ENCODE data around the gene MYO5A.
"Not testable (repeated sequence)": the region's sequence is repeated elsewhere in the genome, so short reads cannot be mapped to it uniquely, and the experiment has no call there.

MYO5A gene

DNA sequence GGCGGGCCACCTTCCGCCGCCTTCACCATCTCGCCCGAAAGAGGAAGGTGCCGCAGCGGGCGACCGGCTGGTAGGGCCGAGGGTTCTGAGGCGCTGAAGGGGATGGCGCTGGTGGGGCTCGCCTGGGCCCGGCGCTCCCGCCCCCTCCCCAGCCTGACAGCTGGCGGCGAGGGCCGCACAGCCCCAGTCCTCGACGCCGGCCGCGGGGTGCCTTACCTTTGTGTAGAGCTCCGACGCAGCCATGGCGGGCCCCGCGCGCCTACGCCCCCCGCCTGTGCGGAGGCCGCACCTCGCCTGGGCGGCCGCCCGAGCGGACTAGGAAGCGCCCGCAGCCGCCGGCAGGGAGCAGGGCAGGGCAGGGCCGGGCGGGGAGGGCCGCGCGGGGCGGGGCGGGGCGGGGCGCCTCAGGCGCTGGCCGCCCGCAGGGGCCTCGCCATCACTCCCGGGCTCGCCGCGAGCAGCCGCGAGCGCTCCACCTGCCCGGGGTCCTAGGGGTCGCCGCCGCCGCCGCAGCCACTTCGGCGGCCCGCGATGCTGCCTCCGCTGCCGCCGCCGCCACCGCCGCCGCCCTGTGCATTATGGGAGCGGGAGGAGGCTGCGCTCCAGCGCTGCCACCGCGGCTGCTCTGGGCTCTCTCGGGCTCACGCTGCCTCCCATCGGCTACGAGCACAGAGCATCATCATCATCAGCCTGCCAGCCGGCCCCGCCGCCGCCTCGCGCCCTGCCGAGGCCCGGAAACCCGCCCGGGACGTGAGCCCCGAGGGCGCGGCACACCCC lies at the start of gene MYO5A:
Gene MYO5A, minus strand, starts transcription at position 317 of the 777 bp plus-strand sequence. Its CDS starts 74 bp downstream, at position 243.
- peak; percentile 65 for DNase-seq

- DNase-seq = no peak
These were observed 48.0 kb upstream of the MYO5A start for GRCh38 chr15:52576692-52577091.

DNA sequence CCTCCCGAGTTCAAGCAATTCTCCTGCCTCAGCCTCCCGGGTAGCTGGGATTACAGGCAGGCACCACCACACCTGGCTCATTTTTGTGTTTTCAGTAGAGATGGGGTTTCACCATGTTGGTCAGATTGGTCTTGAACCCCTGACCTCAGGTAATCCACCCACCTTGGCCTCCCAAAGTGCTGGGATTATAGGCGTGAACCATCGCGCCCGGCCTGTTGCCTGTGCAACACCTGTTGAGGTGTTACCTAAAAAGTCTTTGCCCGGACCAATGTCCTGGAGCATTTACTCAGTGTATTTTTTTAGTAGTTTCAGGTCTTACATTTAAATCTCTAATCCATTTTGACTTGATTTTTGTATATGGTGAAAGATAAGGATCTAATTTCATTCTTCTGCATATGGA lies 46.9 kb upstream of the MYO5A start:
- DNase-seq = not testable (repeated sequence)

- DNase-seq = no peak
These were observed 46.4 kb upstream of the MYO5A start for GRCh38 chr15:52575072-52575471.

GRCh38 chr15:52574623-52575022 lies 45.9 kb upstream of the MYO5A start:
- DNase-seq = not testable (repeated sequence)

DNA sequence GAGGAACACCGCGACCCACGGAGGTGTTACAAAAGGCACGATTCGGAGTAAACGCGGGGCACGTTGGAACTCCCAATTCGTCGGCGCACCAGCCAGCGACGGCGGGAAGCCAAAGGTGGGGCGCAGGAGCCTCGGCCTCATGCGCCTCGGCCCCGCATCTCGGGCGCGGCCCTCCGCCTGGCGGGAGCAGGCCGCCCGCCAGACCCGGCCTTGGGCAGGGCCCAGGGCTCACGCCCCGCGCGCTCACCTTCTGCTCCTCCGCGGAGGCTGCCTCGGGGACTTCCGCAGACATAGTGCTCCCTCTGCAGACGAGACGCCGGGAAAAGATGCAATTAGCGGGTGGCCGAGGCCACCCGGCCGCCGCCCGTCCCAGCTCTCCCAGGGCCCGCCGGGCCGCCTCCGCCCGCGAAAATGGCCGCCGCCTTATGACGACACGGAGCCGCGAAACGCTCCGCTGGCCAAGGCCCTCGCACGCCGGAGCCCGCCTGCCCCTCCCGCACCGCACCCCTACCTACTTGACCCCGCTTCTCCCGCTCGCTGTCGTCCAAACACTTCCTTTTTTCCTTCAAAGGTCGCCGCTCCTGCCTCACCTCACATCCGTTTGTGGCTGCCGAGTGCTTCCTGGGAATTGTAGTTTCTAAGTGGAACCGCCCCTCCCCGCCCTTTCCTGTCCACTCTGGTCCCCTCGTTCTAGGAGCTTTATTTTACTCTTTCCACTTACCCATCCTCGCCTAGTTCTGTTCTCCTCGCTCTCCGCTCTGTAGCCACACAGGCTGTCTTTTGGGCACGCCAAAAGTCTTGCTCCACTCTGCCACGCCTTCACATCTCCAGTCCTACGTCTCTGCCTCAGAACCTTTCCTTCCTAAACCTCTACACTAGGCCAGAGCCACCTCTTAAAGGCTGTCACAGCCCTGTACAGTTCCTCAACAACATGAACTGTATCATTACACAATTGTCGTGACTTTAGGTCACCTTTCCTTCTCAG lies 40.2 kb upstream of the MYO5A start, which contains the start of gene ARPP19:
Gene ARPP19, minus strand, starts transcription at position 430 of the 985 bp plus-strand sequence. Its CDS starts 138 bp downstream, at position 292.
- peak; percentile 91 for DNase-seq

DNA sequence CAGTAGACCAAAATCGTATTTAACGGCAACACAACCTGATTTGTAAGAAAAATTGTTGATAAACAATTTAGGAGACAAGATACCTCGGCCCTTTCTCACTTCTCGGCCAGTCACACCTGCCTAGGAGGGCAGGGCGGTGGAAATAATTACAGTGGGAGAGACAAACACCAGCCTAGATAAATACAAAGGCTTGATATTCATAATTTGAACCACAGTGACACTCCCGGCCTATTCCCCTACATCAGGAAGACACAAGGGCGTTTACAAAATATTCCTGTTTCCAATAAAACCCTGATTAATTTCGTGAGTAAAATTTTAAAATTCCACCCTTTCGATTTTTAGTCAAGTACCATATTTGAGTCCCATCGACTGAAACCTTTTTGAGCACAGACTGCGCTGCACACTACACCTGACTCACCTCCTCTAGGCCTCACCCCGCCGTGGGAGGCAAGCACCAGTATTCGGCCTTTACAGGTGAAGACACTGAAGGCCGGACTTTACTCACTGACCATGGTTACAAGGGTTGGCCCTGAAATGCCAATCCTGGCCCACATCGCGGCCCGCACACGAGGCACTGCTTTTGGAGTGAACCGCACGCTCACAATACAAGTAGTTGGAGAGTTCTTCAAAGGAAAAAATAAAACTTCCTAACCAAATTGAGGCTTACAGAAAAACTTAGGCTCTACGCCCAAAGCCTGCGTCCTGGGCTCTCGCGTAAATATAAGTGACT lies 39.4 kb upstream of the MYO5A start:
- no peak for DNase-seq

DNA sequence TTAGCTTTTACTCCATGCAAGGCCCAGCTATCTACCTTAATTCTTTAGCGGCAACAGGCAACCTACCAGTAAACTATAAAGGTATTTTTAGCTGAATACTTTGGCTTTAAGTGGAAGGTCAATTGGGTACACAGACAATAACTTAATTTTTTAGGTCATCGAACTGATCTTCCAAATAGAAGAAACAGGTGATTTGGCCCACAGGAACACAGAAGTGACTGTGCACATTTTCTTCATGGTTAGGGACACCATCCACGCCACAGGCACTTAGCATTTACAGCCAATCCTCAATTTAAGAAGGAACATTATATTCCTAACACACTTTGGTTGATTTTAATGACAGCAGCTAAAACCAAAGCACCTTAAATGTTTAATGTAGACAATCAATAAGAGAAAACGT lies 38.2 kb upstream of the MYO5A start:
- no peak for DNase-seq

DNA sequence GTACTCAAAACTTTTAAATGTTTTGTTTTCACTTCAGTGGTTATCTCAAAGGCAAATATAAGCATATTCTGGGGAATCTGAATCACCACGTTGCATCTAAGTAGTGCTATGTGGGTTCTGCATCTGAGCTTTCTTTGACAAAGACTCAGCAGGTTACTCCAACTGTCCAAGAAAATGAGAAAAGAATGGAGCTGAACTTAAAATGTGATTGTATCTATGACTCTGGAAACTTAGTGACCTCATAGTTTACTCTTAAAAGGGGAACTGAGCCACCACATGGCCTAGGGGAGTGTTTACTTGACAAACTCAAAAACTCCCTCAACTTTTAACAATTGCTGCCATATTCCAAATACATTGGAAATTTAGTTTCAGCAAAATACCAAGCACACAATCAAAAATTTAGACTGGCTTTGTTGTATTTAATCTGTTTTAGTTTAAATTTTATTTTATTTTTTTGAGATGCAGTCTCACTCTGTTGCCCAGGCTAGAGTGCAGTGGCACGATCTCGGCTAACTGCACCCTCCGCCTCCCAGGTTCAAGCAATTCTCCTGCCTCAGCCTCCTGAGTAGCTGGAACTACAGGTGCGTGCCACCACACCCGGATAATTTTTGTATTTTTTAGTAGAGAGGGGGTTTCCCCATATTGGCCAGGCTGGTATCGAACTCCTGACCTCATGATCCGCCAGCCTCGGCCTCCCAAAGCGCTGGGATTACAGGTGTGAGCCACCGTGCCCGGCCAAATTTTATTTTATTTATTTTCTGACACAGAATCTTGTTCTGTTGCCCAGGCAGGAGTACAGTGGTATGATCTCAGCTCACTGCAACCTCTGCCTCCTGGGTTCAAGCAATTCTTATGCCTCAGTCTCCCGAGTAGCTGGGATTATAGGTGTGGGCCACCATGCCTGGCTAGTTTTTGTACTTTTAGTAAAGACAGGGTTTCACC lies 37.0 kb upstream of the MYO5A start:
- DNase-seq = not testable (repeated sequence)

DNA sequence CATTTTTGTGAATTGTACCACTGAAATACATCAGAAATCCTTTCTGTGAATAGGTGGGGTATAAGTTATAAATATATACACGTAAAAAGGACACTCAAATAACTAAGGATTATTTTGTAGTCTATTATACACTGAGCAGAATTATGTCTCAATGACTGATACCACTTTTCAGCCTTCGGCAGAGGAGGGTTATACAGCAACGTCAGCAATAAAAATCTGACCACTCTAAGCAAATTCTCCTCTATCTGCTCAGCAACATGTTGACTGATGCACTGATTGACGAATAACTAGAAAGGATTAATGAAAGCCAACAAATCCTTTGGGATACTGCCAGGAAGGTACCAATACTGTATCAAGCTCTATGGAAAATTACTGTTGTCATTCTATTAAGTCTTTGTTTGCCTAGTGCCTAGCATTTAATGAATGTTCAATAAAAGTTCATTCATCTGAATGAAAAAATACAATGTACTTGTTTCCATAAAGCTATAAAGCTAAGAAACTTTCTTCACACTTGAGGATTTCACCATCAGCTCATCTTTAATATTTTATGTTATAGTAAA lies 34.9 kb upstream of the MYO5A start:
- DNase-seq = no peak

GRCh38 chr15:52559575-52559974 lies 30.9 kb upstream of the MYO5A start:
- peak; percentile 16 for DNase-seq

DNA sequence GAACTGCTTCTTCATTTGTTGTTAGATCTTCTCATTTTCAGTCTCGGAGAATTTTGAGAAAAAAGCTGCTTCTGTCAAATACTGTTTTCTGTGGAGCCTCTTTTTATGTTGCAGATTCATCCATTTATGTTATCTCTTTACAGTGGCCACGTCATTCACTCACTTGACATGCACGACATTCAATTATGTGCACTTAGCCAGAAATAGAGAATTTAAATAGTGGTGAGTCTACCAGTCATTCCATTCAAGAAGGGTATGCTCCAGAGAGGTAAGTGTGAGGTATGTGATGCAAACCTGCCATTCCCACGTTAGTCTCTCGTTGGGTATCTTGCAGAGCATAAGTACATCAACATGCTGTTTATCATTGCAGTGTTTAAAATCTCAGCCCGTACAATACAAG lies 30.3 kb upstream of the MYO5A start:
- no peak for DNase-seq

- DNase-seq = peak; percentile 57
These were observed 29.5 kb upstream of the MYO5A start for GRCh38 chr15:52558196-52558595.

DNA sequence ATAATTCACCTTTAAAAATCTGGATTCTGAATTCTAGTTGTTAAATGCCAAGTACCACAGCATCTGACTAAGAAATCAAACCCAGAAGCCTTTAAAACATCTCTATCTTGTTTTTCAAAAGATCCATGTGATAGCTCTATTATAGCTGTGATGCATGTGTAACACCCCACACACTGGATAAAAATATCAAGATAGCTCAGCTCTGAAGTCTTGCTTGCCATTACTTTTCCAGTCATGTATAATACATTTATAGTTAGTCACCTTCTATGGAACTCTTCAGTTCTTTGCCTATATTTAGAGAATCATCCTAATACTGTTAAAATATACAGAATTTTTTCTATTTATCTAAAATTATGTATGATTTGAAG lies 28.6 kb upstream of the MYO5A start:
- DNase-seq = peak; percentile 19

DNA sequence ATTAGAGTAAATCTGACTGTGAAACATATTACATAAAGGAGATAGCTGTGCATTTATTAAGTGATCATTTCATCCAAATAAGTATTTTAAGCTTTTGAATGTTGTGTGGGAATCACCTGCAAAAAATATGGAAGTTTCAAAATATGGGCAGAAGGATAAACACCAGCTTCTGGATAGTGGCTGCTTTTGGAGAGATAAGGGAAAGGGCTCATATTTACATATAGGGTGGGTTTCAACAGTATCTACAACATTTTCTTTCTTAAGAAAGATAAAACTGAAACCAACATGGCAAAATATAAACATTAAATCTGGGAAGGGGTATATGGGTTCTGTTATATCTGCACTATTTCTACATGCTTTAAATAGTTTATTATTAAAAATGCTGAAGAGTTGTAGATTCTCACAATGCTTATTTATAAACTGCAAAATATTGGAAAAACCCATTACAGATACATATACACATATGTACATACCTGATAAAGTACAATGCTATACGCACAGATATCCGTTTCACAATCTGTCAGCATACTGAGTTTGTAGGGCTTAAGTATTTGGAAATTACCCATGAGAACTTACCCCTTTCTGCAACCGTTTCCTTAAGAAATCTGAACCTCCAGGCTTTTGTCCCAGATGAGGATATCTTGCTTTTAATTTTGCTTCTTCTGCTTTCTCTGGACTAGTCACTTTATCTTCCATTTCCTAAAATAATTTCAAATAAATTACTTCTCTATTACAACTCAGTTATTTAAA lies 28.0 kb upstream of the MYO5A start:
- DNase-seq = no peak

- no peak for DNase-seq
These were observed 23.6 kb upstream of the MYO5A start for GRCh38 chr15:52552303-52552702.

DNA sequence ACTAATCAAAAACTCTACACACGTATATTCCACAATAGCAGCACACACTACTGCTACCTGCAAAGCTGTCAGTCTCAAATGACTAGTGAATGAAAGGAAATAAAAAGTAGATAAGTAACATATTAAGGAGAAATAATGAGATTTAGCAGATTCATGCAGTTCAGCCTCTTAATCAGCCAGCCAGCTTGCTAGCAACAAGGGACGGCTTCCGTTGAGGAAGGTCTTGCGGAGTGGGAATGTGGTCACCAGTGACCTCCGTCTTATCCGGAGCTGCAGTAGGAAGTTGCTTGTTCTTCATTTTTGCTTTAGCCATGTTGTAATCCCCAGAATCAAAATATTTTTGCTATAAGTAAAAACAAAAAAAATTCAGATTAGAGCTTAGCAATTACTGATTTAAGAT lies 23.1 kb upstream of the MYO5A start:
- DNase-seq = no peak

- DNase-seq = not testable (repeated sequence)
These were observed 22.5 kb upstream of the MYO5A start for GRCh38 chr15:52551186-52551585.

GRCh38 chr15:52546031-52546751 lies 17.5 kb upstream of the MYO5A start:
- DNase-seq = no peak

Data from fibroblast of upper back skin (primary cell).